GM10847 (cell line): ENCODE data around the gene EPS8L2.
A peak's percentile ranks its signal among the peaks of the same experiment; 100 is the strongest.

Experiments used
- POLR2A ChIP-seq: IDR thresholded peaks from 2 replicates; pipeline ENCODE4 v1.6.1; 2011; ENCODE audit not compliant: insufficient read length; ENCODE audit errors: extremely low read depth

The EPS8L2 gene

GRCh38 chr11:680476-680875 is 25.6 kb upstream of the EPS8L2 start:
- TF ChIP-seq POLR2A, result no peak

- no peak for TF ChIP-seq POLR2A
Observed at GRCh38 chr11:680970-681369, 25.1 kb upstream of the EPS8L2 start.

- no peak for TF ChIP-seq POLR2A
Observed at GRCh38 chr11:686451-687243, 19.4 kb upstream of the EPS8L2 start.

GRCh38 chr11:687751-688150 is 18.3 kb upstream of the EPS8L2 start:
- no peak for TF ChIP-seq POLR2A

DNA sequence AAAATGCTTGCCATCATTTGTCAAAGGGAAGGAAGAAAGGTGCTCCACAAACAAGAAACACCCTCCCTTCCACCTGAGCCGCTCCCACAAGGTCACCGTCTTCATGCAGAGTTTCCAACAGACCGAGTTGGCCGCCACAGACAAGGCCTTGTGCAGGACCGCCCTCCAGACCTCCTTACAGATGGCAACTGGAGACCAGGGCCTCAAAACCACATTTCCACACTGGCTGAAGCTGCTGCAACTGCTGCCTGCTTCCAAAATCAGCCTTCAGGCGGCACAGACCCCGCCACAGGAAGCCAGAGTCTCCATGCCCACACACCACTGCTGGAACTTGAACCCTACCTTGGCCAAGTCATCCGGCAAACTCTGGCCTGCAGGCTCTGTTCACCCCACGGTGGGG is 17.4 kb upstream of the EPS8L2 start:
- TF ChIP-seq POLR2A, result no peak

GRCh38 chr11:689625-690024 is 16.4 kb upstream of the EPS8L2 start:
- no peak for TF ChIP-seq POLR2A

DNA sequence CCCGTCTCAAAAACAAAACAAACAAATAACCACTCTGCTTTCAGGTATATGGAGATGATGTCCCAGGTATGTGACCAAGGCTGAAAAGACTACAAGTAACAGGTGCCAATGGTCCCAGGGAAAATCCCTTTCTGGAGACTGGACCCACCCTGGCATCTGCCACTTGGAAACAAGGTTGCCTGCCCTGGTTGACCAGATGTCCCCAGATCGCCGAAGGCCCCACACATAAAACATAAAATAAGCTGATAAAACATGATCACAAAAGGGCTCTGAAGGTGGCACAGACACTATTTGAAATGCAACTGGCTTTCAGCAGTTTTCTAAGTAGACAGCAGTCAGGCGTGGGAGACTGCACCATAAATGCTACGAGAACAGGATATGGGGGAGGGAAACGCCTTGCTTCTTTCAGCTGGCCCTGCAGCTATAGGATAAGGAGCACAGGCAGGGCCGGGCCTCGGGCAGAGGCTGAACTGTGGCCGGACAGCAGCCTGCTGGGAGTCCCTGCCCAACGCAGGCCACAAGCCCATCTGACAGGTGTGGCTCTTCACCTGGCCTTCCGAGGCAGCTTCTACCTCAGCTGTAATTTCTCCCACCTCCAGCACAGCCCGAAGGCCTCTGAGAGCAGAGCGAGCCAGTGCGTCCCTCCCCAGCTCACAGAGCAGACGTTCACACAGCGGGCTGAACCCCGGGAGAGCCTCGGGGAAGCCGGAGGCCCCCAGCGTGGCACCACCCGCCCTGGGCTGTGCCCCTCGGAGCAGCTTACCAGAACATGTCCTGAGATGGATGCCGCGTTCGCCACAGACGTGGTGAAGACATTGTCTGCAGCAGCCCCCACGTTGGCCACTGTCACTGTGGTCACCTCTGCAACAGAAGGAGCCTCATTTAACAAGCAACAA is 15.0 kb upstream of the EPS8L2 start:
- TF ChIP-seq POLR2A, result no peak

DNA sequence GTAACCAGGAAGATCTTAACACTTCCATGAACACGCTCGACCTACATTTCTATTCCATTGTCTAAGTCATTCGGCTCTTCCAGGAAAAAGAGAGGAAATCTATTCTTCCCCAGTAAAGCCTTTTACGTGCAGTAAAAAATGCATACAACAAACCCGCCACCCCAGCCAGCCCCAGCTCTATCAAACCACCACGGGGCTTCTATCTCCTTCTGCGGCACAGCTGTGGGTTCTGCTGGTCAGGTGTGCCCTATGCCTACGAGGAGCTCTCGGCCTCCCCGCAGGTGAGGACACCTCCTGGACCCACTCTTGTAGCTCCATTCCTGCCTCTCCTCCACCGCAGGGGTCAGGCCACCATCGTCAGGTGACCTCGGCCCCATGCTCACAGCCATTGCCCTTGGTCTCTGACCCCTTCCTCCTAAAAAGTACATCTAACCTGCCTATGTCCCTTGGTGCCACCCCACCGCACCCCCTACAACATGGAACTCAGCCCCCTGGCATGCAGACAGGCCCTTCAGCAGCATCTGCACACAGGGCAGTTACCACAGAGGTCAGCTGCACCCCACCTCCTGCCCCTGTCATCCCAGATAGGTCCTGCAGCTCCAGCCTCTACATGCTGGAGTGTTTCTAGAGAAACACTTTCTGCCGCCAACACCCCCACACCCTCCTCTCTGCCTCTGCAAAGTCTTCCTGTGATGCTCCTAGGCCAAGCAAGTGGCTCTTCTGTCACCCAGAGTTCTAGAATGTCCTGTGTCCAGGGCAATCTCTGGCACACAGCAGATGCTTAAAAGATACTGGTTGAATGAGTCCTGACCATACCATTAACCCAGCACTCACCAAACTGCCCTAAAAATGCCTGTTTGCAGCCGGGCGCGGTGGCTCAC is 14.1 kb upstream of the EPS8L2 start:
- no peak for TF ChIP-seq POLR2A

- TF ChIP-seq POLR2A, result no peak
Observed at GRCh38 chr11:692824-693414, 13.1 kb upstream of the EPS8L2 start.

DNA sequence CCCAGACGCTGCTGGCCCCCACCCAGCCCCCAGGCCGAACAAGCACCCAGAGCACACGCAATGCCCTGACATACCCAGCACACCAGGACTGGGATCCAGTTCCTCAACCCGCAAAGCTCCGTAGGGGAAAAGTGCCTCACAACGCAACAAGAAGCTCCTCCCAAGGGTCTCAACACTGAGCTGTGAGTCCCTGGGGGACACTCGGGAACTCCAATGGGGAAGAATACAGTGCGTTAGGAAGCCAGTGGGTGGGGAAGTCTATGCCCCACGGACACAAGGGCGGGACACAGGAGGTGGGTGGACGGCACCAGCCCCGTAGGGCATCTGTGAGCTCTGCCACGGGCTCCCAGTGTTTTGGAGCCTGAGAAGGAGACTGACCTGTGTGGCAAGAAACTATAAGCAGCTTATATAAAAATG is 12.6 kb upstream of the EPS8L2 start:
- no peak for TF ChIP-seq POLR2A

DNA sequence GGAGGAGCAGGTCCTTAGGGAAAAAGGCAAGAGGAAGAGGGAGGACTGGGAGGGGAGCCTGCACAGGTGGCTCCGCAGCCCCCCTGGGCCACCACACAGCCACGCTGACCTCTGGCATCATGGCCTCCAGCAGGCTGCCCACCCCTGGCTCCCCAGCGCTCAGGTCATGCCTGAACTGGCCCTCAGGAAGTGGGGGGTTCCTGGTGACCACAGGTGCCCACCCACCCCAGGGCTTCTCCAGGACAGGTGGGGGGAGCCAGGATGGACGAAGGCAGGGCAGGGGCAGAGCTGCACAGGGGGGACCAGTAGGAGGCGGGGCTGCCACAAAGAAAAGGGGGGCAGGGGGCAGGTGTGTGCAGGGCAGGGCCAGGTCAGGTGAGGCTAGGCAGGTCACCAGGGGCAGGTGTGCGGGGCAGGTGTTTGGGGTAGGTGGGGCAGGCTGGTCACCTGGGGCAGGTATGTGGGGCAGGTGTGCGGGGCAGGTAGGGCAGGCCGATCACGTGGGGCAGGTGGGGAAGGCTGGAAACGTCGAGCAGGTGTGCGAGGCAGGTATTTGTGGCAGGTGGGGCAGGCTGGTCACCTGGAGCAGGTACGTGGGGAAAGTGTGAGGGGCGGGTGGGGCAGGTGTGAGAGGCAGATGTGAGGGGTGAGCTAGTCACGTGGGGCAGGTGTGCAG is 12.0 kb upstream of the EPS8L2 start:
- no peak for TF ChIP-seq POLR2A

- TF ChIP-seq POLR2A, result peak; percentile 28
Observed at GRCh38 chr11:694563-695287, 11.3 kb upstream of the EPS8L2 start, which contains the start of gene DEAF1. Gene DEAF1, minus strand, starts transcription at chr11:695222. Its CDS starts 175 bp downstream, at chr11:695047.

GRCh38 chr11:695288-695537 is 10.8 kb upstream of the EPS8L2 start:
- TF ChIP-seq POLR2A, result no peak

GRCh38 chr11:695538-696248 is 10.3 kb upstream of the EPS8L2 start, which contains the start of gene TMEM80:
Gene TMEM80, plus strand, starts transcription at chr11:695816. Its CDS starts 12 bp downstream, at chr11:695828.
- peak; percentile 70 for TF ChIP-seq POLR2A
